NCI-H146 treated with DMSO at 0.1 percent for 48 hours (cell line): ENCODE results near the gene DRICH1.
"Not testable (repeated sequence)": the region's sequence is repeated elsewhere in the genome, so short reads cannot be mapped to it uniquely, and the experiment has no call there.

Source experiments
- DNase-seq: peaks from one replicate; lab custom pipeline; 2025; ENCODE audit not compliant: unreplicated experiment; lab: John Stamatoyannopoulos, UW

The DRICH1 gene, protein sequence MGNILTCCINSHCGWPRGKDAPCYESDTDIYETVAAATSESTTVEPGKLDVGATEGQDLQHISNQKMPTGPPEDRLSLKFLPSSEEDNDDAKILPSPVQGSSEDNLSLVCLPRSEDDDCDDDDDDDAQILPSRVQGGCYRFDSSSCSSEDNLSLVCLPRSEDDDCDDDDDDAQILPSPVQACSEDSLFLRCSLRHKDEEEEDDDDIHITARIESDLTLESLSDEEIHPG

DNA sequence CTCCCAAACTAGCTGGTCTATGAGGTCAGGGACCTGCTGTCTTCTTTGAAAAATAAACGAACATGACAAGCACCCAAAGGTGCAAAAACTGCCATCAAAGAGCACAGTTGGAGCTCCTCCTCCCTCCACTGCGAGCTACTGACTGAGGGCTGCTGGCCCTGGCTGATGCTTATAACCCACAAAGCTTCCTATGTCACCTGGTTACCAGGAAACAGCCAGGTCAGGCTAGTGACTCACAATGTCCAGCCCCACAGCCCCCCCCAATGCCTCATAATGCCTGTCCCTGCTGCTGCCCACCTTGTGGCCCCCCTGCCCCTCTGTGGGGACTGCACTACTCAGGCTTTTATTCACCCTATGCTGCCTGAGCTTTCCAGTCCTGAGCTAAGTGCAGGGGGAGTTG lies at the start of gene DRICH1:
DRICH1 (minus strand) TSS at position 144 of the 400 bp plus-strand sequence. CDS start 298 bp downstream, outside the sequence.
- no peak for DNase-seq

GRCh38 chr22:23681026-23681809 lies 49.1 kb upstream of the DRICH1 start:
- no peak for DNase-seq

GRCh38 chr22:23678133-23678532 lies 46.0 kb upstream of the DRICH1 start:
- no peak for DNase-seq

- no peak for DNase-seq
These were observed 45.5 kb upstream of the DRICH1 start for GRCh38 chr22:23677701-23677995.

DNA sequence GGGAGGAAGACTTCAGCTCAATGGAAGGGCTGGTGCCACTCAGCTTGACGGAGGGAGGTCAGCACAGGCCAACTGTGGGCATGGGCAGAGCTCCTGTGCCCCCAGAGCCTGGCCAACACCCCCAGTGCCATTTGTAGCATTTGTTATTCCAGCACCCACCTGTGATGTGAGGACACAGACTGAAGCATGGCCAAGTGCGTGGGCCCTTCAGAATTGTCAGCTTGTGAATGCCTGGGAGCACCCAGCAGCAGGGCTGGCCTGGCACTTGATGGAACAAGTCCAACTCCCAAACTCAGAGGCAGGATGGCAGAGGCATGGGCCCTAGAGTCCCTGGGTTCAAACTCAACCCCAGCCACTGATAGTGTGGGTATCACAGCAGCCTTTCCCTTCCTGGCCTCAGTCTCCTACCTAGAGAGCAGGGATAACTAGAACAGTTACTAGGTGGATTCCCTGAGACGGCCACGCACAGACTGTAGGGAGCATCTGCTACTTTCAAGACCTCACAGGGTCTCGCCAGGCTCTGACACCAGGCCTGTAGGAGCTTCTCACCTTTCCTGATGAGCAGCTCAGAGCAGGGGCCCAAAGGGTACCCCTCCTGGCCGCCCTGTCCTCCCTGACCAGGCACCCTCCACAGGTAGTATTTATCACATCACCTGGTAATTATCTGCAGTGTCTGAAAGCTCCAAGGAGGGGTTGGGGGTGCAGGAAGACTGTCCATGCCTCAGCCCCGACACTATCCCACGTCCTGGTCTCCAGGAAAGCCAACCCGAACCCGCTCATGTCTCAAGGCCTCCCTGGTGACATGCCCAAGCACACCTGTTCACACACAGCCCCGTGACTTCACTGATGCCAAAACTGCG lies 45.0 kb upstream of the DRICH1 start:
- DNase-seq = not testable (repeated sequence)

- DNase-seq = no peak
These were observed 43.6 kb upstream of the DRICH1 start for GRCh38 chr22:23675502-23676415.

DNA sequence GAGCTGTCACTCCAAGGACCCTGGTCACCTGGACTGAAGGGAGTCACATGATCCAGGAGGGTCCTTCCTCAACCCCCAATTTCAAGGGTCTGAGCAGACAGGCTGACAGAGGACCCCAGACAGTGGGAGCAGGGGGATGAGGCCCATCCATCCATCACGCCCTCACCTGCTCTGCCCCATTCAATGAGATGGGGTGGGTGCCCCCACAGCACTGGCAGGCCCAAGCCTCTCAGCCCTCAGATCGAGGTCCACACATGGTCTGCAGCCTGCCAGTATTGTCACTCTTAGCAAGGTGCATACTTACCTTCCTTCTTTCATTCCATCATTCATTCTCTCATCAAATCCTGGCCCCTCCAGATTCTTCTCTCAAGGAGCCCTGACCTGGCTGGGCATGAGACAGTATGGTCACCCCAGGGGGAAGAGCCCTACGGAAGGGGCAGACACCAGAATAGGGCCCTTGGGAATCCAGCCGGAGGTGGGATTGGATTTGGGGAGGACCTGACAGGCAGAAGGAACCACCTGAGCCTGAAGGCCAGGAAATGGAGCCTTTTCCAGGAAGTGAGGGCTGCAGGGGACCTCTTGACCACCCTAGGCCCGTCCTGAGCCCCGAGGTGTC lies 42.9 kb upstream of the DRICH1 start:
- not testable (repeated sequence) for DNase-seq

- DNase-seq = no peak
These were observed 41.9 kb upstream of the DRICH1 start for GRCh38 chr22:23673826-23674690.

GRCh38 chr22:23673050-23673620 lies 41.0 kb upstream of the DRICH1 start:
- no peak for DNase-seq

DNA sequence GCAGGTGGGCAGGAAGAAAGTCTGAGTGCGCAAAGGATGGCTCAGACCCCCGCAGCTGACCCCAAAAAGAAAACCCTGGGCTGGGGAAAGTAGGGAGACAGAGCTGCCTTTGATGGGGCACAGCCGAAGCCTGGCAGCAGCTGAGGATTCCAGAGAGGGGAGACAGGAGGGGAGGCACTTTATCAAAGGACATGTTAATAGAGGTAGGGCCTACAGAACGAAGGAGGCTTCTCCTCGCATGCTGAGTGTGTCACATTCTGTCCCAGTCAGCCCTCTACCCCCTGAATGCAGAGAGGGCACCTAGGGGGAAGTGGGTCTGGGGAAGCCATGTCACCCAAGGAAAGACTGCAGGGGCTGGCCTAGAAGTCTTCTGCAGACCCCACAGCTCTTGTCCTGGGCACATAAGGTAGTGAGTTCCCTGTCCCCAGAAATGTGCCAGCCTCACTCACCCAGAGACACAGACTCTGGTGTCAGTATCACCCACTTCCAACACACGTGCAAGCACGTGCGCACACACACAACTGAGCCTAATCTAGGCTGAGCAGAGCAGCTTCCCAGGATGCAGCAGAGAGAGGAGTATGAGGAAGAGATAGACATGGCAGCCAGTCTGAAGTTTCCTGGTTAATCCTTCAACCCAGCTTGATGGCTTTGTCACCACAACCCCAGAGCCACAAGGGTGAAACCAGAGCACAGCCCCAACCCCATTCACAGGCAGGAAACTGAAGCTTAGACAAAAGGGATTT lies 40.4 kb upstream of the DRICH1 start:
- not testable (repeated sequence) for DNase-seq

DNA sequence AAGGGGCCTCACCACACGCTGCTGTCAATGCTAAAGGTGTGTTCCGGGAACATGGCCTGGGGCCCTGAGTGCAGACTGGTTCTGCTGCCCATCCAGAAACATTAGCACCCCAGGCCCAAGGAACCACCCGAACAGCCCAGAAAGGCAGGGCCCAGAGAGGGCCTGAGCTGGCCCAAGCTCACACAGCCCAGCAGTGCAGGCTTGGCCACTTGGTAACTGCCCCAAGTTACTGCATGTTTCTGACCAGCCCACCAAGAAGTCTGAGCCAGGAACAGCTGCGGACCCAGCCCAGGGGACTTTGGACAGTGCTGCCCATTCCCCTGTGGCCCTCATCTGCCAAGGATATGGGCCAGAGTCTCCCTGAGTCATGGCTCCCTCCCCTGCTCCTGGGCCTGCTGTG lies 39.3 kb upstream of the DRICH1 start:
- DNase-seq = not testable (repeated sequence)

- no peak for DNase-seq
These were observed 38.5 kb upstream of the DRICH1 start for GRCh38 chr22:23670378-23671295.

DNA sequence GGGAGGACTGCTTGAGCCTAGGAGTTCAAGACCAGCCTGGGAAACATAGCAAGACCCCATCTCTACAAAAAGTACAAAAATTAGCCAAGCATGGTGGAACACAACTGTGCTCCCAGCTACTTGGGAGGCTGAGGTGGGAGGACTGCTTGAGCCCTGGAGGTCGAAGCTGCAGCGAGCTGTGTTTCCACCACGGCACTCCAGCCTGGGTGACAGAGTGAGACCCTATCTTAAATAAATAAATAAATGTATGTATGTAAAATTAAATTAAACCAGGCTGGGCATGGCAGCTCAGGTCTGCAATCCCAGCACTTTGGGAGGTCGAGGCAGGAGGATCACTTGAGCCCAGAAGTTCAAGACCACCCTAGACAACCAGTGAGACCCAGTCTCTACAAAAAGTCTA lies 28.3 kb upstream of the DRICH1 start:
- DNase-seq = not testable (repeated sequence)

DNA sequence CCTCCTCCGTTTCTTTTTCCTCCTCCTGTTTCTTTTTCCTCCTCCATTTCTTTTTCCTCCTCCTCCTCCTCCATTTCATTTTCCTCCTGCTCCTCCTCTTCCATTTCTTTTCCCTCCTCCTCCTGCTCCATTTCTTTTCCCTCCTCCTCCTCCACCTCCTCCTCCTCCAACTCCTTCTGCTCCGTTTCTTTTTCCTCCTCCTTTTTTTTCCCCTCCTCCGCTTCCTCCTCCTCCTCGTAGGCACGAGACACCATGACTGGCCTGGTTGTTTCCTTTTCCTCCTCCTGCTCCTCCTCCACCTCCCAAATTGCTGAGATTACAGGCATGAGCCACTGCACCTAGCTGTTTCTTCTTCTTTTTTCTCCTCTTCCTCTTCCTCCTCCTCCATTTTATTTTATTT lies 25.6 kb upstream of the DRICH1 start:
- DNase-seq = no peak

GRCh38 chr22:23655891-23656475 lies 23.9 kb upstream of the DRICH1 start:
- no peak for DNase-seq

GRCh38 chr22:23652711-23653110 lies 20.6 kb upstream of the DRICH1 start:
- DNase-seq = no peak

- no peak for DNase-seq
These were observed 20.2 kb upstream of the DRICH1 start for GRCh38 chr22:23652286-23652685.
